Spinal cord (tissue), 10 donors: ENCODE measurements around the gene ZCCHC24. TPM values are rescaled to one million over a fixed set of nuclear protein-coding genes. Genes with fewer than 3 reads are reported as not detected.

ENCODE experiments used
- DNase-seq, 6 donors: peaks; one replicate each; pipeline versions ENCODE4 v3.0.0 to v3.0.0-alpha.2; 2013 to 2015; ENCODE audit warnings: low spot score in 6 of 6, low read depth in 4 of 6
- H3K27ac ChIP-seq: one replicate; pipeline ENCODE4 v1.5.1; 2013; ENCODE audit warnings: low read depth, low read length, control low read depth
- H3K27me3 ChIP-seq: one replicate; pipeline ENCODE4 v1.6.1; 2013; ENCODE audit warnings: low read length; ENCODE audit not compliant: control insufficient read depth, insufficient read depth
- H3K36me3 ChIP-seq: one replicate; pipeline ENCODE4 v1.6.1; 2013; ENCODE audit warnings: low read length; ENCODE audit not compliant: control insufficient read depth, insufficient read depth
- H3K4me1 ChIP-seq: one replicate; pipeline ENCODE4 v1.6.1; 2013; ENCODE audit warnings: low read length; ENCODE audit not compliant: control insufficient read depth, insufficient read depth
- H3K4me3 ChIP-seq: one replicate; pipeline ENCODE4 v1.5.1; 2013; ENCODE audit warnings: low read depth, low read length, control low read depth
- H3K9me3 ChIP-seq: one replicate; pipeline ENCODE4 v1.6.1; 2013; ENCODE audit warnings: low read length; ENCODE audit not compliant: control insufficient read depth, insufficient read depth
- WGBS: methylation state at CpG from one replicate; pipeline ENCODE4 v1.1.5; 2013; ENCODE audit warnings: missing lambda C conversion rate; ENCODE audit not compliant: insufficient coverage; 5-methylcytosine and 5-hydroxymethylcytosine counted together
- polyA plus RNA-seq, 2 donors: library from polyadenylated mRNA; unstranded; fragments of 120-200 nt; gene quantifications; one replicate each; pipeline ENCODE4 v1.2.1, GENCODE V29; 2013; ENCODE audit not compliant: insufficient read length in 2 of 2
- total RNA-seq, 2 donors: library from RNA; depleted of rRNA in 1 of 2; stranded (reverse); fragments of 120-200 nt in 1 of 2; fragments of >200 nt in 1 of 2; gene quantifications; one replicate each; pipeline versions ENCODE4 v1.2.3 to v1.2.4, GENCODE V29; 2013 to 2014
- donor health status: healthy.

ZCCHC24 gene
- total and polyA plus RNA-seq, 4 donors: 22.9 to 75.2 (median 56.3) TPM

GRCh38 chr10:79382491-79382941, 62.9 kb downstream of the ZCCHC24 start:
- Histone ChIP-seq H3K27ac (peak overlapping the region; percentile 84), H3K9me3 (no peaks in the 10 kb centered on the region), H3K4me3 (no peak overlapping the region), H3K36me3 (peaks cover 45% of the 10 kb centered on the region), H3K27me3 (no peaks in the 10 kb centered on the region), H3K4me1 (peaks cover 60% of the 10 kb centered on the region)
- DNase-seq: no peak
- WGBS: 73% methylated on average over 14 of the region's 18 CpGs

DNA sequence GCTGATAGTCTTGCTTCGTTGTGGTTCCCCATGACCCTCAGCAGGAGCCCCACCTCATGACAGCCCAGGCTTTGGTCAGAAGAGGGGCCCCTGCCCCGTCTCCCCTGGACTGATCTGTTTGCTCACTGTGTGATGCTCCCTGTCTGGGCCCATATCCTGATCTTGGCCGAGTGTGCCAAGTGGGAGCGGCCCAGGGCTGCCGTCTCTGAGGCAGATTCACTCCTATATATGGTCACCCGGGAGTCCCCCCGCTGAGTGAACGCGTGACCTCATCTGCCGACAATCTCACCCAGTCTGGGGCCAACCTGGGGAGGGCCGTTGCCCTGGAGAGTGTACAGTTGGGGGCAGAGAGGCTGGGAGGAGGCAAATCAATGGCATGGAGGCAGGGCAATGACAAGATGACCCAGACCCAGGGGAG, 63.6 kb downstream of the ZCCHC24 start:
- Histone ChIP-seq H3K36me3 (peaks cover 38% of the 10 kb centered on the region), H3K27ac (peak overlapping the region; percentile 84), H3K9me3 (no peaks in the 10 kb centered on the region), H3K27me3 (no peaks in the 10 kb centered on the region), H3K4me3 (no peak overlapping the region), H3K4me1 (peaks cover 53% of the 10 kb centered on the region)
- peak in 1 of 6 donors; percentile 68 for DNase-seq
- WGBS: 32% methylated on average over 6 of the region's 11 CpGs

- H3K4me1 ChIP-seq: peaks cover 53% of the 10 kb centered on the region
Measured at GRCh38 chr10:79380946-79381721, 64.3 kb downstream of the ZCCHC24 start.

GRCh38 chr10:79380125-79380945, 65.1 kb downstream of the ZCCHC24 start:
- Histone ChIP-seq H3K36me3 (peaks cover 23% of the 10 kb centered on the region), H3K27ac (peak overlapping the region; percentile 84), H3K4me1 (peaks cover 58% of the 10 kb centered on the region), H3K27me3 (no peaks in the 10 kb centered on the region), H3K9me3 (no peaks in the 10 kb centered on the region), H3K4me3 (no peak overlapping the region)
- WGBS: 71% methylated on average over 11 of the region's 14 CpGs
- peak in 1 of 6 donors; percentile 41 for DNase-seq

More at GRCh38 chr10:79380946-79381721, 64.3 kb downstream of the ZCCHC24 start:
- Histone ChIP-seq H3K27ac (peak overlapping the region; percentile 84), H3K4me3 (no peak overlapping the region), H3K36me3 (peaks cover 31% of the 10 kb centered on the region), H3K9me3 (no peaks in the 10 kb centered on the region), H3K27me3 (no peaks in the 10 kb centered on the region)
- 59% methylated on average over 8 of the region's 9 CpGs for WGBS
- DNase-seq: no peak

GRCh38 chr10:79379512-79380124, 65.8 kb downstream of the ZCCHC24 start:
- H3K4me1 ChIP-seq: peaks cover 60% of the 10 kb centered on the region
- peaks cover 16% of the 10 kb centered on the region for H3K36me3 ChIP-seq
- DNase-seq: no peak
- H3K27ac ChIP-seq: peak overlapping the region; percentile 84
- H3K9me3 ChIP-seq: no peaks in the 10 kb centered on the region
- WGBS: 58% methylated on average over 9 of the region's 9 CpGs
- no peaks in the 10 kb centered on the region for H3K27me3 ChIP-seq
- H3K4me3 ChIP-seq: no peak overlapping the region

DNA sequence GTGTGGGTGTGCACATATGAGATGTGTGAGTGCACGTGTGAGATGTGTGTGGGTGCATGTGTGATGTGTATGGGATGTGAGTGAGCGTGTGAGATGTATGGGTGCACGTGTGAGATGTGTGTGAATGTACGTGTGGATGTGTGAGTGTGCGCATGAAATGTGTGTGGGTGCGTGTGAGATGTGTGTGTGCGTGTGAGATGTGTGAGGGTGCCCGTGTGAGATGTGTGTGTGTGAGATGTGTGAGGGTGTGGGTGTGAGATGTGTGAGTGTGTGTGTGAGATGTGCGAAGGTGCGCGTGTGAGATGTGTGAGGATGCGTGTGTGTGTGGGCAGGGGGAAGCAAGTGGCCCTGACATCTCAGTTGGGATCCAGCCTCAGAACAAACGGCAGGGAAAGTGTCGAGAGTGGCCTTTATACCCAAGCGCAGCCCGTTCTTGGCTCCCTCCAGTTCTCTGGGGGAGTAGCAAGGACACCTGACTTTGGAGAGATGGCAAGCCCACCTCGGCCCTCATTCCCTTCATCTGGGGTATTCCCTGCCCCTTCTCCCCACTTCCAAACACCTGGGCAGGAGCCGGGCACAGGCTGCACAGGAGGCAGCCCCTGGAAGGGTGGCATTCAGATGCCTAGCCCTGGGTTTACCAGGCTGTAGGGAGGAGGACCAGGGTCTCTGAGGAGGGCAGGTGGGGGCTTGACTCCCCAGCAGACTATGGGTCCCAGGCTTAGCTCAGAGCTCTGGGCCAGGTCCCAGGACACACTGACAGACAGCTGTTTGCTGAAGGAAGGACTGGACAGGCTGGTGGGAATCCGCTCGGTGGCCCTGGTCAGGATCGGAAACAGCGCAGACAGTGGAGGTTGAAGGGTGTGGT, 66.5 kb downstream of the ZCCHC24 start:
- H3K27me3 ChIP-seq: no peaks in the 10 kb centered on the region
- no peak for DNase-seq
- 86% methylated on average over 21 of the region's 22 CpGs for WGBS
- no peak overlapping the region for H3K4me3 ChIP-seq
- H3K36me3 ChIP-seq: peaks cover 11% of the 10 kb centered on the region
- peak overlapping the region; percentile 40 for H3K27ac ChIP-seq
- peaks cover 55% of the 10 kb centered on the region for H3K4me1 ChIP-seq
- H3K9me3 ChIP-seq: no peaks in the 10 kb centered on the region

DNA sequence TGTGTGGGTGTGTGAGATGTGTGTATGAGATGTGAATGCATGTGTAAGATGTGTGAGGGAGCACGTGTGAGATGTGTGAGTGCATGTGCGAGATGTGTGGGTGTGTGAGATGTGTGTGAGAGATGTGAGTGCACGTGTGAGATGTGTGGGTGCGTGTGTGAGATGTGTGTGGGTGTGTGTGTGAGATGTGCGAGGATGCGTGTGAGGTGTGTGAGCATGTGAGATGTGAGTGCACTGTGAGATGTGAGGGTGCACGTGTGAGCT, 67.1 kb downstream of the ZCCHC24 start:
- no peak overlapping the region for H3K4me3 ChIP-seq
- DNase-seq: no peak
- H3K27me3 ChIP-seq: no peaks in the 10 kb centered on the region
- H3K27ac ChIP-seq: no peak overlapping the region
- WGBS: 95% methylated on average over 7 of the region's 7 CpGs
- H3K9me3 ChIP-seq: no peaks in the 10 kb centered on the region
- peaks cover 9% of the 10 kb centered on the region for H3K36me3 ChIP-seq
- H3K4me1 ChIP-seq: peaks cover 53% of the 10 kb centered on the region

DNA sequence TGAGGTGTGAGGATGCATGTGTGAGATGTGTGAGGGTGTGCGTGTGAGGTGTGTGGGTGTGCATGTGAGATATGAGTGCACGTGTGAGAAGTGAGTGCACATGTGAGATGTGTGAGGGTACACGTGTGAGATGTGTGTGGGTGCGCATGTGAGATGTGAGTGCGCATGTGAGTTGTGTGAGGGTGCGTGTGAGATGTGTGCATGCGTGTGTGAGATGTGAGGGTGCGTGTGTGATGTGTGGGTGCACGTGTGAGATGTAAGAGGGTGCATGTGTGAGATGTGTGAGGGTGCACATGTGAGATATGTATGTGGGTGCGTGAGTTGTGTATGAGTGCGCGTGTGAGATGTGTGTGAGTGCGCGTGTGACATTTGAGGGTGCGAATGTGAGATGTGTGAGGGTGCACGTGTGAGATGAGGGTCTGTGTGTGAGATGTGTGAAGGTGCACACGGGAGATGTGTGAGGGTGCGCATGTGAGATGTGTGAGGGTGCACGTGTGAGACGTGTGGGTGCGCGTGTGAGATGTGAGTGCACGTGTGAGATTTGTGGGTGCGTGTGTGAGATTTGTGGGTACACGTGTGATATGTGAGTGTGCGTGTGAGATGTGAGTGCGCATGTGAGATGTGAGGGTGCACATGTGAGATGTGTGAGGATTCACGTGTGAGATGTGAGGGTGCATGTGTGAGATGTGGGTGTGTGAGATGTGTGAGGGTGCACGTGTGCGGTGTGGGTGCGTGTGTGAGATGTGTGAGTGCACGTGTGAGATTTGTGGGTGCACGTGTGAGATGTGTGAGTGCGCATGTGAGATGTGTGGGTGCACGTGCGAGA, 67.7 kb downstream of the ZCCHC24 start:
- 95% methylated on average over 36 of the region's 36 CpGs for WGBS
- Histone ChIP-seq H3K27me3 (no peaks in the 10 kb centered on the region), H3K36me3 (peaks cover 9% of the 10 kb centered on the region), H3K4me3 (no peak overlapping the region), H3K4me1 (peaks cover 52% of the 10 kb centered on the region), H3K9me3 (no peaks in the 10 kb centered on the region), H3K27ac (no peak overlapping the region)
- DNase-seq: no peak
